Measurements from ENCODE around the gene IGFBP7. TPM values are rescaled to one million over a fixed set of nuclear protein-coding genes. Genes with fewer than 3 reads are reported as not detected.

The IGFBP7 gene
- total RNA-seq, 1 donor from 2014 or later, result 7.6 TPM

DNA sequence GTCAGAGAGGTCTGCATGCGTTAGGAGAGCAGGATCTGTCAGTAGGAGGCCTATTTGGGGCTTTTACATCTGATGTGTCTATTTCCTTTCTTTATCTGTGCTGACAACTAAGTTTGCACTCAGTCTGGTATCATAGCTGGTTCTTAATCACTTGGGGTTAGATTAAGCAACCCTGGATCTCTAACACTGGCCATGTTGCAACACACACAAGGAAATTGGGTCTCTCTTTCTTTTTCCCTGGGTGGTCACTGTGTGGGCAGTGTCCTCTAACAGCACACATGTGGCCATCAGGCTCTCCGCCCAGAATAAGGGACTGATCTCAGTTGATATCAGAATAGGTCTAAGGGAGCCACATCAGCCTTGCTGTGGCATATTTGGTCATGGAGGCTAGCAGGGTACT lies 38.9 kb downstream of the IGFBP7 start:
- no peak for DNase-seq (ENCODE audit: low spot score)
- peaks cover 3% of the 10 kb centered on the region for H3K27me3 Mint-ChIP-seq (ENCODE audit: unreplicated experiment)
- H3K4me3 Mint-ChIP-seq (ENCODE audit: unreplicated experiment), result no peak overlapping the region
- H3K4me1 Mint-ChIP-seq (ENCODE audit: unreplicated experiment), result peaks cover 7% of the 10 kb centered on the region
- TF ChIP-seq, protein P1, sequence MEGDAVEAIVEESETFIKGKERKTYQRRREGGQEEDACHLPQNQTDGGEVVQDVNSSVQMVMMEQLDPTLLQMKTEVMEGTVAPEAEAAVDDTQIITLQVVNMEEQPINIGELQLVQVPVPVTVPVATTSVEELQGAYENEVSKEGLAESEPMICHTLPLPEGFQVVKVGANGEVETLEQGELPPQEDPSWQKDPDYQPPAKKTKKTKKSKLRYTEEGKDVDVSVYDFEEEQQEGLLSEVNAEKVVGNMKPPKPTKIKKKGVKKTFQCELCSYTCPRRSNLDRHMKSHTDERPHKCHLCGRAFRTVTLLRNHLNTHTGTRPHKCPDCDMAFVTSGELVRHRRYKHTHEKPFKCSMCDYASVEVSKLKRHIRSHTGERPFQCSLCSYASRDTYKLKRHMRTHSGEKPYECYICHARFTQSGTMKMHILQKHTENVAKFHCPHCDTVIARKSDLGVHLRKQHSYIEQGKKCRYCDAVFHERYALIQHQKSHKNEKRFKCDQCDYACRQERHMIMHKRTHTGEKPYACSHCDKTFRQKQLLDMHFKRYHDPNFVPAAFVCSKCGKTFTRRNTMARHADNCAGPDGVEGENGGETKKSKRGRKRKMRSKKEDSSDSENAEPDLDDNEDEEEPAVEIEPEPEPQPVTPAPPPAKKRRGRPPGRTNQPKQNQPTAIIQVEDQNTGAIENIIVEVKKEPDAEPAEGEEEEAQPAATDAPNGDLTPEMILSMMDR (IDR thresholded peaks at IDR 0.05; ENCODE audit: unreplicated experiment), result no peak
- no peaks in the 10 kb centered on the region for H3K9me3 Mint-ChIP-seq (ENCODE audit: unreplicated experiment)
- no peak overlapping the region for H3K27ac Mint-ChIP-seq (ENCODE audit: unreplicated experiment)
- no peaks in the 10 kb centered on the region for H3K36me3 Mint-ChIP-seq (ENCODE audit: low read depth, unreplicated experiment)

DNA sequence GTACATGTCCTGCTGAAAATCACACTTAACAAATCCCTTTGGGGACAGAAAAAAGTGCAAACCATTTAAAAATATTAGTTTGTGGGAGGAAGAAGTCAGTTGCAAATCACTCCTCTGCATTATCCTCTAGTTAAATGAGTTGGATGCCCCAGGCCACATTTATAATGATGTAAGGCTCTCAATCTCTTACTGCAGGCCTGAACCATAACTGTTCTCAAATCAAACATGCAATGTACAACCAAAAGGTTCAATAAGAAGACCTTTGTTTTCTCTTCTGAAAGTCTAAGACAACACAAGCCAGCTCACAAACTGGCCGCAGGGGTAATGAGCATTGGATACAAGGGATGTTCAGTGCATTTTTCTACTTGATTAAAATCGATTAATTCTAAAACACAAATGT lies 39.7 kb downstream of the IGFBP7 start:
- TF ChIP-seq, protein P1 (IDR thresholded peaks at IDR 0.05; ENCODE audit: unreplicated experiment), result no peak
- Mint-ChIP-seq H3K9me3 (ENCODE audit: unreplicated experiment) (no peaks in the 10 kb centered on the region), H3K27ac (ENCODE audit: unreplicated experiment) (no peak overlapping the region), H3K4me3 (ENCODE audit: unreplicated experiment) (no peak overlapping the region), H3K27me3 (ENCODE audit: unreplicated experiment) (peaks cover 3% of the 10 kb centered on the region), H3K36me3 (ENCODE audit: low read depth, unreplicated experiment) (no peaks in the 10 kb centered on the region), H3K4me1 (ENCODE audit: unreplicated experiment) (peaks cover 7% of the 10 kb centered on the region)
- DNase-seq (ENCODE audit: low spot score), result no peak

DNA sequence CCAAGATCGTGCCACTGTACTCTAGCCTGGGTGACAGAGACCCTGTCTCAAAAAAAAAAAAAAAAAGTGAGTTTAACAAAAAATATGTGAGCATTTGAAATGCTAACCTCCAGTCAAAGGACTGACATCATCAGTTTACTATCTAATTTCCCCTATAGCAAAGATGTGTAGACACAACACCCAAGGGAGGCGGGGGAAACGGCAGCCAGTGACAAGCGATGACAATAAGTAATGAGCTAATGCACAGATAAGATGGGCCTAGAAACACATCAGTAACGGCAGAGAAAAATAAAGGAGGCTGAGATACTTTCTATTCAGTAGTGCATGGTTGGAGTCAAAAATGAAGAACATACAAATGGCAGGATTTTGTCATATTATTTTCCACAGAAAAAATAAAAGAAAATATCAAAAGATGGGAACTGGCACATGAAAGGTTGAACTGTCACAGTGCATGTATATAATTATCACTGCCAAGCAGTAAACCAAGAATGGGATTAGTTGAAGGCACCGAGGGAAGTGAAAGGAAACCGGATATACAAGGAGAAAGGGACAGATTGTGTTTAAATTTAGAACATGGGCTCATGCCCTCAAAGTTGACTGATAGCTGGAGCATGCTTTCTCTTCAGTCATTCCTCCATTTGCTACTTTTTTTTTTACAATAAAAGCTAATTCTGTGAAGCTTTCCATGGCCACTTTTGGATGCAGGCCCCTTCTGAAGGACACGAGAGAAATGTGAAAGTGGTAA lies 41.8 kb downstream of the IGFBP7 start:
- TF ChIP-seq, protein P1 (IDR thresholded peaks at IDR 0.05; ENCODE audit: unreplicated experiment), result no peak
- H3K27ac Mint-ChIP-seq (ENCODE audit: unreplicated experiment), result no peak overlapping the region
- H3K4me1 Mint-ChIP-seq (ENCODE audit: unreplicated experiment), result peaks cover 7% of the 10 kb centered on the region
- no peak for DNase-seq (ENCODE audit: low spot score)
- peaks cover 3% of the 10 kb centered on the region for H3K27me3 Mint-ChIP-seq (ENCODE audit: unreplicated experiment)
- H3K4me3 Mint-ChIP-seq (ENCODE audit: unreplicated experiment), result no peak overlapping the region
- no peaks in the 10 kb centered on the region for H3K36me3 Mint-ChIP-seq (ENCODE audit: low read depth, unreplicated experiment)
- no peaks in the 10 kb centered on the region for H3K9me3 Mint-ChIP-seq (ENCODE audit: unreplicated experiment)

DNA sequence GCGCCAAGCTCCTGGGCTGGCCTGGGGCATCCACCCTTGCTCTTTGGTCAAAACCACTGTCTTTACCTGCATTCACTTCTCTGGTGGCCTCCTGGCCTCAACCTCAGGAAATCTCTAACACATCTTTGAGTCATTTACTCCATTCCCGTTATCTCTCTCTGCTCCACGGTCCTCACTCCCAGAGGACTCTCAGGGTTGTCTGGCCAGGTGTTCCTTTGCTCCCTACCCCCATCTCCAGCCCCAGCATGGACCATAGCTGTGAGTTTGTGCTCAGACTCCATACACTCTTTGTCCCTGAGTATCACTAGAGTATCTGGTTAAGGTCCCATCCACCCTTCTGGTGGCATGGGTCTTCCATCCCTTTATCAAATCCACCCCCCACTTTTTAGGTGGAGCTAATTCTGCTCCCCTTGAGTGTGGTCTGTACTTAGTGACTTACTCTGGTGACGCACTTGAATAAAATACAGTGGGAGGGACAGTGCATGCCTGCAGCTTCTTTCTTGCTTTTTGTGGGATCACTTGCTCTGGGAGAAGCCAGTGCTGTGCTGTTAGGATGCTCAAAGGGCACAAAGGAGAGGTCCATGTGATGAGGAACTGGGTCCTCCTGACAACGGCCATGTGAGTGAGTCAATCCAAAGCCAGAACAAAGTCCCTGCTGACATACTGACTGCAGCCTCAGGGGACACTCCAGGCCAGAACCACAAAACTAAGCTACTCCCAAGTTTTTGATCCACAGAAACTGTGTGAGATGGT lies 44.3 kb downstream of the IGFBP7 start:
- H3K27me3 Mint-ChIP-seq (ENCODE audit: unreplicated experiment), result peaks cover 3% of the 10 kb centered on the region
- DNase-seq (ENCODE audit: low spot score), result no peak
- H3K9me3 Mint-ChIP-seq (ENCODE audit: unreplicated experiment), result no peaks in the 10 kb centered on the region
- TF ChIP-seq, protein P1 (IDR thresholded peaks at IDR 0.05; ENCODE audit: unreplicated experiment), result no peak
- no peaks in the 10 kb centered on the region for H3K36me3 Mint-ChIP-seq (ENCODE audit: low read depth, unreplicated experiment)
- H3K4me1 Mint-ChIP-seq (ENCODE audit: unreplicated experiment), result peaks cover 12% of the 10 kb centered on the region
- no peak overlapping the region for H3K27ac Mint-ChIP-seq (ENCODE audit: unreplicated experiment)
- H3K4me3 Mint-ChIP-seq (ENCODE audit: unreplicated experiment), result no peak overlapping the region
